Nephron (organoid): Measurements from ENCODE around the gene TPPP.

ENCODE experiments used
- H3K27ac Mint-ChIP-seq, 3 experiments: 2 replicates each; pipeline ENCODE4 v1.8.0; 2020; ENCODE audit warnings: mixed read lengths in 3 of 3, mild to moderate bottlenecking in 2 of 3, moderate library complexity in 1 of 3
- H3K27me3 Mint-ChIP-seq: 2 replicates; pipeline ENCODE4 v1.8.0; 2021; ENCODE audit warnings: low read depth, mild to moderate bottlenecking, moderate library complexity, mixed read lengths
- H3K36me3 Mint-ChIP-seq: 2 replicates; pipeline ENCODE4 v1.8.0; 2020; ENCODE audit warnings: low read depth, mixed read lengths
- H3K4me1 Mint-ChIP-seq: 2 replicates; pipeline ENCODE4 v1.8.0; 2020; ENCODE audit warnings: mixed read lengths
- H3K4me3 Mint-ChIP-seq, 3 experiments: 2 replicates each; pipeline ENCODE4 v1.8.0; 2020; ENCODE audit warnings: mild to moderate bottlenecking in 3 of 3, mixed read lengths in 3 of 3, moderate library complexity in 2 of 3
- H3K9me3 Mint-ChIP-seq: 2 replicates; pipeline ENCODE4 v1.8.0; 2020; ENCODE audit warnings: mixed read lengths
- TF ChIP-seq, protein P1 (sequence below), 3 experiments: fragments of 200-600 bp; sonication (generic); IDR thresholded peaks; one replicate each; pipeline ENCODE4 v1.5.0; 2021; ENCODE audit warnings: antibody characterized with exemption in 3 of 3; ENCODE audit not compliant: unreplicated experiment in 3 of 3

Gene TPPP

DNA sequence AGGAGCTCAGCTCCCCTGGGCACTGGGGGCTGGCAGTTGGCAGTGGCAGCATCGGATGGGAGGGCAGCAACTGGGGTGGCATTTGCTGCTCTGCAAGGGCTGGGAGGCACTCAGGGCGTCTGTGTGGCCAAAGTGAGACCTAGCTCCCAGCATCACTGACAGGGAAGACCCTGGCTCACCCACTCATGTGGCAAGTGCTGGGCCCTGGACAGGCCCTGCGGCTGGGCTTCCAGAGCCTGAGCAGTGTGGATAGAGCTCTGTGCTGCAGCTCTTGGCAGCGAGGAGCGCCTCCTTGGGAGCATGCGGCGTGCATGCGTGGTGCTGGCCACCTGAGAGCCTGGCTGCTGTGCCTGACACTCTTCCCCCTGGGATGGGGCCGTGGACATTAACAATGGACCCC, 70.8 kb downstream of the TPPP start:
- Mint-ChIP-seq H3K4me1 (no peaks in the 10 kb centered on the region), H3K4me3 (no peak overlapping the region), H3K9me3 (no peaks in the 10 kb centered on the region), H3K27ac (no peak overlapping the region), H3K27me3 (no peaks in the 10 kb centered on the region), H3K36me3 (peaks cover 45% of the 10 kb centered on the region)
- TF ChIP-seq, protein P1, sequence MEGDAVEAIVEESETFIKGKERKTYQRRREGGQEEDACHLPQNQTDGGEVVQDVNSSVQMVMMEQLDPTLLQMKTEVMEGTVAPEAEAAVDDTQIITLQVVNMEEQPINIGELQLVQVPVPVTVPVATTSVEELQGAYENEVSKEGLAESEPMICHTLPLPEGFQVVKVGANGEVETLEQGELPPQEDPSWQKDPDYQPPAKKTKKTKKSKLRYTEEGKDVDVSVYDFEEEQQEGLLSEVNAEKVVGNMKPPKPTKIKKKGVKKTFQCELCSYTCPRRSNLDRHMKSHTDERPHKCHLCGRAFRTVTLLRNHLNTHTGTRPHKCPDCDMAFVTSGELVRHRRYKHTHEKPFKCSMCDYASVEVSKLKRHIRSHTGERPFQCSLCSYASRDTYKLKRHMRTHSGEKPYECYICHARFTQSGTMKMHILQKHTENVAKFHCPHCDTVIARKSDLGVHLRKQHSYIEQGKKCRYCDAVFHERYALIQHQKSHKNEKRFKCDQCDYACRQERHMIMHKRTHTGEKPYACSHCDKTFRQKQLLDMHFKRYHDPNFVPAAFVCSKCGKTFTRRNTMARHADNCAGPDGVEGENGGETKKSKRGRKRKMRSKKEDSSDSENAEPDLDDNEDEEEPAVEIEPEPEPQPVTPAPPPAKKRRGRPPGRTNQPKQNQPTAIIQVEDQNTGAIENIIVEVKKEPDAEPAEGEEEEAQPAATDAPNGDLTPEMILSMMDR (IDR thresholded peaks at IDR 0.05; ENCODE audit: unreplicated experiment in 3 of 3), result no peak

DNA sequence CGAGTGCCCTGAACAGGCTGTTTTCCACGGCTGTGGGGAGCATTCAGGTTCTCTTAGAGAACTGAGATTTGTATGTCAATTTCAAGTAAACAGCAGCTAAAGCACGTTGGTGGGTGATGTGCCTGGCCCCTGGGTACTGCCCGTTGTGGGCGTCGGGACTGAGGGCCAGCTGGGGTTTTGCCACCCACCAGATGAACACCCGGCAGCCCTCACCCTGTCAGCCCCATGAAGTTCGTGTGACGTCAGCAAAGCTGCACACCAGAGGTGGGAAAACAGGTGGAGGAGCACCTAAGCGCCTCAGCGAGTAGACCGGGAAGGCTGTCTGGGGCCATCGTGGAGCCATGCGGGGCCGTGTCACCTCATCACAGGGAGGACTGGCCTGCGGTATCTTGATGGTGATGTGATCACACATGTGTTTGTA, 71.8 kb downstream of the TPPP start:
- Mint-ChIP-seq H3K36me3 (peaks cover 39% of the 10 kb centered on the region), H3K4me3 (no peak overlapping the region), H3K9me3 (no peaks in the 10 kb centered on the region), H3K27me3 (no peaks in the 10 kb centered on the region), H3K4me1 (no peaks in the 10 kb centered on the region), H3K27ac (no peak overlapping the region)
- TF ChIP-seq, protein P1 (IDR thresholded peaks at IDR 0.05; ENCODE audit: unreplicated experiment in 3 of 3), result no peak

DNA sequence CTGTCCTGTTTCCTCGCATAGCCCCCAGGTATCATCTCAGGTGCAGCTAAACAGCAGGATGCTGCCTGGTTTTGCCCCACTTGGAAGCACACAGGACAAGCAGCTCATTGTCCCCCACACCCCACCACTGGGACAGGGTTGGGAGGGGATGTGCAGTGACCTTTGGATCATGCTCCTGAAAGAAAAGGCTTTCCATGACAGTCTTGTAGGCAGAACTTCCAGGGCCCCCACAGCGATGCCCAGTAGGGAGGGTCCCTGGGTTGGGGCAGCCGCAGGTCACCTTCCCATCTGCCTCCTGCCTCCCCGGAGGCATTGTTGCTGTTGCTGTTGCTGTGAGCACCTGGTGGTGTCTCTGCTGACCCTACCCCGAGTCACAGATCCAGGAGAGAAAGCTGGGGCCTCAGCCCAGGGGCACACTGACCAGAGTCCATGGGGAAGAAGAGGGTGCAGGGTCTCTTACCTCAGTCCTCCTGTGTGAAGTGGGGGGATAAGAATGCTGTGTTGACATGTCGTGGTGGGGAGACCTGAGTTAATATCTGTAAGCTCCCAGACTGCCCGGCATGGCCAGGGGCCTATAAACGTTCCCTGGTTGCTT, 72.5 kb downstream of the TPPP start:
- no peak overlapping the region for H3K4me3 Mint-ChIP-seq
- H3K9me3 Mint-ChIP-seq, result no peaks in the 10 kb centered on the region
- no peaks in the 10 kb centered on the region for H3K27me3 Mint-ChIP-seq
- H3K4me1 Mint-ChIP-seq, result no peaks in the 10 kb centered on the region
- TF ChIP-seq, protein P1 (IDR thresholded peaks at IDR 0.05; ENCODE audit: unreplicated experiment in 3 of 3), result no peak
- no peak overlapping the region for H3K27ac Mint-ChIP-seq
- H3K36me3 Mint-ChIP-seq, result peaks cover 39% of the 10 kb centered on the region

DNA sequence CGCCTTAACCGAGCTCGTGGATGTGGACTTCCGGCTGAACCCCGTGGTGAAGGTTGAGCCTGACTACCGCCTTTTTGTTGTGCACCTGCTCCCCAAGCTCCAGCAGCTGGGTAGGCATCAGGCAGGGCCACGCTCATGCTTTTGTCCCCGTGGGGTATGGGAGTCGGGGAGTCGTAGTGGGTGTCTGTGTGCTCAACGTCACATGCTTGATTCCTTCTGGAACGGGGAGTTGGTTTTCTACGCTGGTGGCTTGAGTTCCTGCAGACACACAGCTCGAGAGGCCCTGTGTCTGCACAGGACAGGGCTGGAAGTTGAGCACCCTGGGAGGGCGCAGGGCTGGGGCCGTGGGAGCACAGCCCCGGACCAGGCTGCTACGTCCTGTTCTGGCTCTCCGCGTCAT, 73.0 kb downstream of the TPPP start:
- no peak overlapping the region for H3K27ac Mint-ChIP-seq

DNA sequence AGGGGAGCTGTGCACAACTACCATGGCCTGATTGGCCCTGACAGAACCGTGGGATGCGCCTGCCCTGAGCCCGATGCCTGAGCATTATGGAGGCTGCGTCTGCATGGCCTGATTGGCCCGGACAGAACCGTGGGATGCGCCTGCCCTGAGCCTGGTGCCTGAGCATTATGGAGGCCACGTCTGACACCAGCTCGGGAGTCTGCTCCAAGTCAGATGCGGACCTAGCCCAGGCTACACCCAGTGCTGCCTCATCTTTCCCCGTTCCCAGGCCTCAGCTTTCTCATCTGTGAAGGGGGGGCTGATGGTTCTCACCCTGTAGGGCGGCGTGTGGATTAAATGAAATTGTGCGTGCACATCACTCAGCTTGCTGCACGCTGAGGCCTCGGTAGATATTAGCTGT, 73.7 kb downstream of the TPPP start:
- Mint-ChIP-seq H3K9me3 (peaks cover 4% of the 10 kb centered on the region), H3K36me3 (peaks cover 40% of the 10 kb centered on the region), H3K27ac (no peak overlapping the region), H3K27me3 (no peaks in the 10 kb centered on the region), H3K4me3 (no peak overlapping the region), H3K4me1 (no peaks in the 10 kb centered on the region)
- TF ChIP-seq, protein P1 (IDR thresholded peaks at IDR 0.05; ENCODE audit: unreplicated experiment in 3 of 3), result no peak

More for the DNA sequence above, 73.0 kb downstream of the TPPP start:
- Mint-ChIP-seq H3K9me3 (no peaks in the 10 kb centered on the region), H3K4me3 (no peak overlapping the region), H3K36me3 (peaks cover 39% of the 10 kb centered on the region), H3K4me1 (no peaks in the 10 kb centered on the region), H3K27me3 (no peaks in the 10 kb centered on the region)
- TF ChIP-seq, protein P1 (IDR thresholded peaks at IDR 0.05; ENCODE audit: unreplicated experiment in 3 of 3), result no peak

DNA sequence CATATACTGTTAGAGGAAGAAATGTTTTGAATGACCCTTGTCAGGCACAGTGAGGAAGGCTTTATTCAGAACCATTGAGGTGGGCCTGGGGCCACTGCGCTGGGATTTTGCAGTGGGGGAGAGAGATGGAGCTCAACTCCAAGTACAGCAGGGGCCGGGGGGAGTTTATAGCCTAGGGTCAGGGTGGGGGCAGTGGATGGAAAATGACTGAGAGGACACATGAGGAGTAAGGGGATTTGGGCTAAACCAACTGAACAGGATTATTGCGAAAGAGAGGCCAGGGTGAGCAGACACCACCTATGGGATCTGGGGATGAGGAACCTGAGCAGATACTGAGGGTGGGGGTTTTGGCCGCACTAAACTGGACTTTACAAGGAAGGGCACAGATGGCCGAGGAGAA, 74.7 kb downstream of the TPPP start:
- no peaks in the 10 kb centered on the region for H3K27me3 Mint-ChIP-seq
- no peak overlapping the region for H3K4me3 Mint-ChIP-seq
- H3K36me3 Mint-ChIP-seq, result peaks cover 45% of the 10 kb centered on the region
- peaks cover 4% of the 10 kb centered on the region for H3K9me3 Mint-ChIP-seq
- H3K27ac Mint-ChIP-seq, result no peak overlapping the region
- H3K4me1 Mint-ChIP-seq, result peaks cover 5% of the 10 kb centered on the region
- TF ChIP-seq, protein P1 (IDR thresholded peaks at IDR 0.05; ENCODE audit: unreplicated experiment in 3 of 3), result no peak
